Measurements from ENCODE around the gene HHLA2.

Gene HHLA2

DNA sequence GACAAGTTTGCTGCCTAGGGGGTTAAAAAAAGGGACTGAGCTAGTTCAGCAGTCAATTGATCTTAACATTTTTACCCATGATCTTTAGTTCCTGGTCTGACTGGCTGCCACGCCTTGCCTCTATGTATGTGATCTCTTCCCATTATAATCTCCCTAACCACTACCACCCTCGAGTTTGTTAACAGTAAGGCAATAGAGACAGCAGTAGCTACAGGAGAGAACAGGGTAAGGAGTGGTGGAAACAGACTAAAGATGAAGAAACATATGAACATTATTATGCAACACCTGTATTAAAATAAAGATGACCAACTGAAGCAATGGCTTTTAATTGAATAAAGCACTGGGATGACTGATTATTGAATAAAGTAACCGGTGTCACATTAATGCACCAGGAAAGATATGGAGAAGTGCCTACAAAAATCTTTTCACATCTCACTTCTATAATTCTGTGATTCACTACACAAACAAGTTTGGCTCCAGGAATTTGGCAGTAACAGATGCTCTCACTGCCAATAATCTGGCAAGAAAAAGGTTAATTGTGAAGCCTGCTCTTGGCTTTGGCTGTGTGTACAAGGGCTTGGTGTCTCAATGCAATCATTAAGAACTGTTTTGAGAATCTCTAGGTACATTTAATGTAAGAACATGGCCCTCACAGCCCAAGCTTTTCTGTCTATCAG is 95.7 kb downstream of the HHLA2 start:
- no peaks in the 10 kb centered on the region for H3K27me3 ChIP-seq (ENCODE audit: insufficient read depth, low read length)
- no peak overlapping the region for H4K91ac ChIP-seq (ENCODE audit: low read depth, low read length)
- H2AK5ac ChIP-seq (ENCODE audit: low read length) = no peak overlapping the region
- H2BK5ac ChIP-seq (ENCODE audit: low read depth, low read length, poor library complexity) = no peak overlapping the region
- no peak overlapping the region for H3K4me3 ChIP-seq (ENCODE audit: low read depth, low read length)
- H2AFZ ChIP-seq (ENCODE audit: insufficient read depth, low read length, poor library complexity) = no peak overlapping the region
- H3K9ac ChIP-seq (ENCODE audit: low read length) = no peak overlapping the region
- H3K23ac ChIP-seq (ENCODE audit: low read length) = no peak overlapping the region
- H3K9me3 ChIP-seq (ENCODE audit: insufficient read depth, low read depth, low read length) = no peaks in the 10 kb centered on the region
- no peak overlapping the region for H3K18ac ChIP-seq (ENCODE audit: low read length)
- H2BK120ac ChIP-seq (ENCODE audit: insufficient read depth, low read length, poor library complexity) = no peak overlapping the region
- H3K27ac ChIP-seq (ENCODE audit: low read depth, low read length) = no peak overlapping the region
- no peaks in the 10 kb centered on the region for H3K4me1 ChIP-seq (ENCODE audit: control insufficient read depth in 1 of 2, insufficient read depth in 2 of 2, low read length in 2 of 2)
- no peaks in the 10 kb centered on the region for H3K36me3 ChIP-seq (ENCODE audit: control insufficient read depth in 1 of 2, insufficient read depth in 2 of 2, low read length in 2 of 2)
- no peaks in the 10 kb centered on the region for H3K79me1 ChIP-seq (ENCODE audit: low read length)
- H3K14ac ChIP-seq (ENCODE audit: low read length) = no peak overlapping the region
- no CpG with 5 or more reads among the region's 3 CpGs for WGBS (ENCODE audit: extremely low coverage, insufficient coverage, insufficient read length)
- DNase-seq = no peak
- H3K79me2 ChIP-seq (ENCODE audit: control insufficient read depth, insufficient read depth, low read length, poor library complexity) = no peaks in the 10 kb centered on the region
- H4K12ac ChIP-seq (ENCODE audit: low read depth, low read length) = no peak overlapping the region
- no peak overlapping the region for H4K8ac ChIP-seq (ENCODE audit: low read depth, low read length)
- no peak overlapping the region for H3K4me2 ChIP-seq (ENCODE audit: low read length)
- H2BK12ac ChIP-seq (ENCODE audit: low read length) = no peak overlapping the region
- H3K4ac ChIP-seq (ENCODE audit: low read depth, low read length) = no peak overlapping the region

DNA sequence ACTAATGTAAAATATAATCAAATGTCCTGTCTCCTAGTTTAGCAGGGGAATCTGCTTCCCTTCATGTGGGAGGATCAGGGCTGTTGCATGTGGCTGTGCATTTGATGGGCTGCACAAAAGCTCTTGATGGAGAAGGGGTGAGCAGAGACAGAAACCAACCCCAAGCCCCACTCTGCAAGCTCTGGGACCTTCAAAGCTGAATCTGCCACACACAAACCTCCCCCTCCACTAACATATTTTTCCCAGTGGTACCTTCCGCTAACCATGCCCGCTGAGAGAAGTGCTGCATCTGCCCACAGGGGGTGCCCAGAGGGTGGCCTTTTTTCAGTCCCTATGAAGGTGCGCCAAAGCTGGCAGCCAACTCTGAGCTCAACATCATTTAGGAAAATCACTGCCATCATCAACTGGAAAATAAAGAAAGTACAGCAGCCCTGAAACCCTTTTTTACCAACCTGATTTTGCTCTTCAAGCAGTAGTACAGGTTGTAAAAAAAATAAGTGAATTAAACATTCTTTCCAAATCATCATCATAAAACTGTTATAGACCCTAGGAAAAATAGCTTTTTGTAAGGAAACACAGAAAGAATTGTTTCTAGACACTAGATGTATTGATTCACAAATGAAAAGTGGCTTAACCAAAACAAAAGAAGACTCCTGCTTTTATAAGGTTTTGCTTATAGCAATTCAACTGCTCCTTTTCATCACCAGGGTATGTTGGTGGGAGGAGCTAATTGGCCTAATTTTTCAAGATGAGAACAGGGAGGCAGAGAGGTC is 97.0 kb downstream of the HHLA2 start:
- DNase-seq = no peak
- H2BK120ac ChIP-seq (ENCODE audit: insufficient read depth, low read length, poor library complexity) = no peak overlapping the region
- H3K18ac ChIP-seq (ENCODE audit: low read length) = no peak overlapping the region
- no peak overlapping the region for H2AK5ac ChIP-seq (ENCODE audit: low read length)
- no peaks in the 10 kb centered on the region for H3K79me2 ChIP-seq (ENCODE audit: control insufficient read depth, insufficient read depth, low read length, poor library complexity)
- H4K91ac ChIP-seq (ENCODE audit: low read depth, low read length) = no peak overlapping the region
- no peak overlapping the region for H4K8ac ChIP-seq (ENCODE audit: low read depth, low read length)
- H3K27me3 ChIP-seq (ENCODE audit: insufficient read depth, low read length) = no peaks in the 10 kb centered on the region
- H3K4me3 ChIP-seq (ENCODE audit: low read depth, low read length) = no peak overlapping the region
- H4K12ac ChIP-seq (ENCODE audit: low read depth, low read length) = no peak overlapping the region
- no peaks in the 10 kb centered on the region for H3K9me3 ChIP-seq (ENCODE audit: insufficient read depth, low read depth, low read length)
- no peaks in the 10 kb centered on the region for H3K36me3 ChIP-seq (ENCODE audit: control insufficient read depth in 1 of 2, insufficient read depth in 2 of 2, low read length in 2 of 2)
- H3K4me1 ChIP-seq (ENCODE audit: control insufficient read depth in 1 of 2, insufficient read depth in 2 of 2, low read length in 2 of 2) = no peaks in the 10 kb centered on the region
- H2AFZ ChIP-seq (ENCODE audit: insufficient read depth, low read length, poor library complexity) = no peak overlapping the region
- H2BK5ac ChIP-seq (ENCODE audit: low read depth, low read length, poor library complexity) = no peak overlapping the region
- H3K14ac ChIP-seq (ENCODE audit: low read length) = no peak overlapping the region
- H3K27ac ChIP-seq (ENCODE audit: low read depth, low read length) = no peak overlapping the region
- H3K4ac ChIP-seq (ENCODE audit: low read depth, low read length) = no peak overlapping the region
- WGBS (ENCODE audit: extremely low coverage, insufficient coverage, insufficient read length) = no CpG with 5 or more reads among the region's 3 CpGs
- no peak overlapping the region for H3K23ac ChIP-seq (ENCODE audit: low read length)
- H3K9ac ChIP-seq (ENCODE audit: low read length) = no peak overlapping the region
- H2BK12ac ChIP-seq (ENCODE audit: low read length) = no peak overlapping the region
- H3K4me2 ChIP-seq (ENCODE audit: low read length) = no peak overlapping the region
- no peaks in the 10 kb centered on the region for H3K79me1 ChIP-seq (ENCODE audit: low read length)

DNA sequence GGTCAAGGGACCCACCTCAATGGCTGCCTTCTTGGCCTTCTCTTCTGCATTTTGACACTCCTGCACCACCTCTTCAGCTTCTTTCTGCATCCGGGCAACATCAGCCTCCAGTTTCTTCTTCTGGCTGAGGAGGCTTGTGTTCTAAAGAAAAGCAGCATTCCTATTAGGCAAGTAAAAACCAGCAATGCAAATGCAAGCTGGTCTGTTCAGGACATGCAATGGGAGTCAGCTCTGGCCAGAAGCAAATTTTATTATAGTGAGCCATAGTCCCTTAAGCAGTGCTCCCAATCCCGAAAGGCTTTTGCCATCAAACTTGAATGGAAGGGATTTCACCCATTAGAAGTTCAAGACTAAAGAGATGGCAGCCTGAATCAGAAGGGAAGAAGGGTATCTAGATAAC is 97.7 kb downstream of the HHLA2 start:
- Histone ChIP-seq H2BK120ac (ENCODE audit: insufficient read depth, low read length, poor library complexity) (no peak overlapping the region), H4K91ac (ENCODE audit: low read depth, low read length) (no peak overlapping the region), H3K14ac (ENCODE audit: low read length) (no peak overlapping the region), H2AK5ac (ENCODE audit: low read length) (no peak overlapping the region), H3K27me3 (ENCODE audit: insufficient read depth, low read length) (no peaks in the 10 kb centered on the region), H3K4me1 (ENCODE audit: control insufficient read depth in 1 of 2, insufficient read depth in 2 of 2, low read length in 2 of 2) (no peaks in the 10 kb centered on the region), H2BK5ac (ENCODE audit: low read depth, low read length, poor library complexity) (no peak overlapping the region), H3K79me2 (ENCODE audit: control insufficient read depth, insufficient read depth, low read length, poor library complexity) (no peaks in the 10 kb centered on the region), H2AFZ (ENCODE audit: insufficient read depth, low read length, poor library complexity) (no peak overlapping the region), H3K36me3 (ENCODE audit: control insufficient read depth in 1 of 2, insufficient read depth in 2 of 2, low read length in 2 of 2) (no peaks in the 10 kb centered on the region), H3K4ac (ENCODE audit: low read depth, low read length) (no peak overlapping the region), H4K8ac (ENCODE audit: low read depth, low read length) (no peak overlapping the region), H3K4me2 (ENCODE audit: low read length) (no peak overlapping the region), H3K9me3 (ENCODE audit: insufficient read depth, low read depth, low read length) (no peaks in the 10 kb centered on the region), H3K9ac (ENCODE audit: low read length) (no peak overlapping the region), H3K4me3 (ENCODE audit: low read depth, low read length) (no peak overlapping the region), H2BK12ac (ENCODE audit: low read length) (no peak overlapping the region), H3K18ac (ENCODE audit: low read length) (no peak overlapping the region), H3K27ac (ENCODE audit: low read depth, low read length) (no peak overlapping the region), H3K79me1 (ENCODE audit: low read length) (no peaks in the 10 kb centered on the region), H4K12ac (ENCODE audit: low read depth, low read length) (no peak overlapping the region), H3K23ac (ENCODE audit: low read length) (no peak overlapping the region)
- DNase-seq = peak; percentile 71 to 80
- WGBS (ENCODE audit: extremely low coverage, insufficient coverage, insufficient read length) = no CpG with 5 or more reads among the region's 2 CpGs

DNA sequence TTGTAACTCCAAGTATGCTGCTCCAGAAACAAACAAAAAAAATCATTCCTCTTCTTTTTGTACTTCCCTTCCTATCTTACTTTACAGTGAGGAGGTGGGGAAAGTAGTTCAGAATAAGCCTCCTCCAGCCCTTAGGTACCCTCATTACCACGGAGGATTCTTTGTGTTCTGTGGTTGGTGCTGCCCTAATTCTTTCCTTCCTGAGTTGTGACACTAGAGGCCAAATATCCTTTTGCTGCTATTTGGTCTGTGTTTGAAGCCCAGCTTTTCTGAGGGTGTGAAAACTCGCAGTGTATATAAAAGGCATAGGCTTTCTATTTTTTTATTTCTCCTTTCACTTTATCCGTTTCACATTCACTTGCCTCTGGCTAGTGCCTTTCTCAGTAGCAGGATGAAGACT is 98.2 kb downstream of the HHLA2 start:
- H2AFZ ChIP-seq (ENCODE audit: insufficient read depth, low read length, poor library complexity) = no peak overlapping the region
- H3K4ac ChIP-seq (ENCODE audit: low read depth, low read length) = no peak overlapping the region
- no peak overlapping the region for H2AK5ac ChIP-seq (ENCODE audit: low read length)
- no peaks in the 10 kb centered on the region for H3K27me3 ChIP-seq (ENCODE audit: insufficient read depth, low read length)
- no peak overlapping the region for H2BK12ac ChIP-seq (ENCODE audit: low read length)
- H3K18ac ChIP-seq (ENCODE audit: low read length) = no peak overlapping the region
- no peaks in the 10 kb centered on the region for H3K36me3 ChIP-seq (ENCODE audit: control insufficient read depth in 1 of 2, insufficient read depth in 2 of 2, low read length in 2 of 2)
- H4K91ac ChIP-seq (ENCODE audit: low read depth, low read length) = no peak overlapping the region
- H4K12ac ChIP-seq (ENCODE audit: low read depth, low read length) = no peak overlapping the region
- H2BK5ac ChIP-seq (ENCODE audit: low read depth, low read length, poor library complexity) = no peak overlapping the region
- H3K9me3 ChIP-seq (ENCODE audit: insufficient read depth, low read depth, low read length) = no peaks in the 10 kb centered on the region
- H4K8ac ChIP-seq (ENCODE audit: low read depth, low read length) = no peak overlapping the region
- no peak overlapping the region for H3K4me2 ChIP-seq (ENCODE audit: low read length)
- no peak overlapping the region for H2BK120ac ChIP-seq (ENCODE audit: insufficient read depth, low read length, poor library complexity)
- no peaks in the 10 kb centered on the region for H3K79me1 ChIP-seq (ENCODE audit: low read length)
- no peak overlapping the region for H3K4me3 ChIP-seq (ENCODE audit: low read depth, low read length)
- H3K79me2 ChIP-seq (ENCODE audit: control insufficient read depth, insufficient read depth, low read length, poor library complexity) = no peaks in the 10 kb centered on the region
- H3K14ac ChIP-seq (ENCODE audit: low read length) = no peak overlapping the region
- peak; percentile 3 to 52 for DNase-seq
- H3K9ac ChIP-seq (ENCODE audit: low read length) = no peak overlapping the region
- WGBS (ENCODE audit: extremely low coverage, insufficient coverage, insufficient read length) = no CpG with 5 or more reads among the region's 3 CpGs
- no peaks in the 10 kb centered on the region for H3K4me1 ChIP-seq (ENCODE audit: control insufficient read depth in 1 of 2, insufficient read depth in 2 of 2, low read length in 2 of 2)
- no peak overlapping the region for H3K27ac ChIP-seq (ENCODE audit: low read depth, low read length)
- no peak overlapping the region for H3K23ac ChIP-seq (ENCODE audit: low read length)
